ENCODE data around the gene TRIB2. TPM values are rescaled to one million over a fixed set of nuclear protein-coding genes. Genes with fewer than 3 reads are reported as not detected.
"Not testable (repeated sequence)": the region's sequence is repeated elsewhere in the genome, so short reads cannot be mapped to it uniquely, and the experiment has no call there.

TRIB2 gene
- 70.4 and 77.3 TPM in 2 replicates for total RNA-seq (2014; rRNA removed; shearing (Covaris generic))

DNA sequence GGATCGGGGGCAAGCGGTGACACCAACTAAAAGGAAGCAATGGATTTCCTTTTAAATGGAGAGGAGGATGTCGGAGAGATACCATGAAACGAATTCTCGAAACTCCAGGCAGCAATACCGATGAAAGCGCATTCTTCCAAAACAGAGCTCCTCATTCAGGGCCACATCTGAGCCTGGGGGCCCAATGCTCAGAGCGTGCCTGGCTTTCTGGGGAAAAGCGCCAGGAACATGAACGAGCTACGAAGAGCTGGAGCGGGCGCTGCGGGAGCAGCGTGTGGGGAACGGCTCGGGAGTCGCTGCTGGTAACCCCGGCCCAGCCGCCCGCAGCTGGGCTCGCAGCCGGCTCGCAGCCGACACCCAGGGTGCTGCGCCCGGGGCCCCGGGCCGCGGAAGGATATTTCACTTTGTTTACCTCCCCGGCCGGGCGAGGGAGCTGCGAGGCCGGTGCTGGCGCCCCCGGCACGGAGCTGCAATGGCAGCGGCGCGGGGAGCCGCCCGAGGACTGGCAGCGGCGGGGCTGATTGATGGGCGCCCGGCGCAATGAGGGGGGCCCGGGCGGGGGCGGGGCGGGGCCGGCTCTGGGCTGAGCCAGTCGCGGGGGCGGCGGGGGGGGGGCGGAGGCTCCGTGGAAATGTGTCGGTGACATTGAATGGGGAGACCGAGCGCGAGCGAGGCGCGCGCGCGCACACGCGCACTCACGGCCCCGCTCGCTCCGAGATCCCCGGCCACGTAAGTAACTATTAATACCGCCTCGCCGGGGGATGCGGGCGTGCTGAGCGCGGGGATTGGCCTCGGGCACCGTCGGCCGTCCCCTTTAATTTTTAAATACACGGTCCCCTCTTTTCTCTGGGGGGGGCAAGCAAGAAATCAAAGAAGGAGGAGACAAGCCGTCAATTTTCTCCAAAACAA lies at the start of gene TRIB2:
Gene TRIB2, plus strand, starts transcription at position 655 of the 909 bp plus-strand sequence. CDS start 1,372 bp downstream, outside the sequence.
- DNase-seq: peak; percentile 94
- H3K36me3 ChIP-seq (replicated peaks; ENCODE audit: control insufficient read depth, insufficient read depth, low read length): no peaks in the 10 kb centered on the region
- H3K27me3 ChIP-seq (ENCODE audit: control insufficient read depth, insufficient read depth, low read length): peaks cover 11% of the 10 kb centered on the region; the same call in 1 of the 2 replicates
- H3K4me3 ChIP-seq (ENCODE audit: insufficient read depth, low read depth, low read length): peak within 1 kb of the TSS; percentile 84

DNA sequence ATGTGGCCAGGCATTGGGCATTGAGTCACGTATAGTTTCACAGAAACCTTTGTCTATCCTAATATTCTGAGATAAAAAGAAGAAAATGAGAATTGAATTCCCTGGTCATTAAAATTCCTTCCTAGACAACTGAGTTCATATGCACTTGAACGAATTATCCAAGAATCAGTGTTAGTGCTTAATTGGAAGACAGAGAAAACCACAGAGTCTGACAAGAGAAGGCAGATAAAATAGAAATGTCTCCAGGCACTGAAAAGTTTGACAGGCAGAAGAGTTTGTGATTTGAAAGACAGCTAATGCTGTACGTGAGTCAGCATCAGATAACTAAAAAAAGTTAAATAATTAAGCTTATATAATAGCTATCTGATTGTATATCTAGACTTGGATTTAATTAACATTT lies 47.7 kb upstream of the TRIB2 start:
- no peak for DNase-seq
- Histone ChIP-seq H3K27me3 (ENCODE audit: control insufficient read depth, insufficient read depth, low read length) (no peaks in the 10 kb centered on the region), H3K4me3 (ENCODE audit: insufficient read depth, low read depth, low read length) (no peak overlapping the region), H3K36me3 (replicated peaks; ENCODE audit: control insufficient read depth, insufficient read depth, low read length) (no peaks in the 10 kb centered on the region)

DNA sequence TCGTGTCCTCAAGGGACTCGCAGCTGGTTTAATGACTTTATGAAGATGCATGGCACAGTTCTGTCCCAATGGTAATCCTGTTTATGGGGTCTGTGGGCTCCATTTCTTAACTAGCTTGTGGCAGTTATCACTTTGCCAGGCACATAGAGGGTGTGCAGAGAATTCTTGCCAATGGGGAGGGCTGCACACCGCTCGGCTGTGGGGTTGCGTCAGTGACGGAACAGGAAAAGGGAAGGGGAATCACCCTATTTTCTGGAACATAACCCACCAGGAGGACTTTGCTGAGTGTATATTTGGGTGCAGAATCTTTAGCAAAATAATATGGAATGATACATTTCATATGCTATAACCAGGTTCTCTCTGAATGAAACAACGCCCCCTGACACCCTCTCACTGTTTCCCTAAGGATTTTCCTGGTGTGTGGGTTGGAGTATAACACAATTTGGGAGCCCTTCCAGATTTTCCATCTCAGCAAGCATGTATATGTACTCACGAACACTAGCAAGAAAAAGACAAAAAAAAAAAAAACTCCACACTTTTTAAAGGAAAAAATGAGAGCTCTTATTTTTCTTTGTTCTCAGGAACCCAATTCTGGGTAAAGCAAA lies 43.9 kb upstream of the TRIB2 start:
- Histone ChIP-seq H3K4me3 (ENCODE audit: insufficient read depth, low read depth, low read length) (no peak overlapping the region), H3K36me3 (replicated peaks; ENCODE audit: control insufficient read depth, insufficient read depth, low read length) (no peaks in the 10 kb centered on the region), H3K27me3 (ENCODE audit: control insufficient read depth, insufficient read depth, low read length) (no peaks in the 10 kb centered on the region)
- DNase-seq: no peak

DNA sequence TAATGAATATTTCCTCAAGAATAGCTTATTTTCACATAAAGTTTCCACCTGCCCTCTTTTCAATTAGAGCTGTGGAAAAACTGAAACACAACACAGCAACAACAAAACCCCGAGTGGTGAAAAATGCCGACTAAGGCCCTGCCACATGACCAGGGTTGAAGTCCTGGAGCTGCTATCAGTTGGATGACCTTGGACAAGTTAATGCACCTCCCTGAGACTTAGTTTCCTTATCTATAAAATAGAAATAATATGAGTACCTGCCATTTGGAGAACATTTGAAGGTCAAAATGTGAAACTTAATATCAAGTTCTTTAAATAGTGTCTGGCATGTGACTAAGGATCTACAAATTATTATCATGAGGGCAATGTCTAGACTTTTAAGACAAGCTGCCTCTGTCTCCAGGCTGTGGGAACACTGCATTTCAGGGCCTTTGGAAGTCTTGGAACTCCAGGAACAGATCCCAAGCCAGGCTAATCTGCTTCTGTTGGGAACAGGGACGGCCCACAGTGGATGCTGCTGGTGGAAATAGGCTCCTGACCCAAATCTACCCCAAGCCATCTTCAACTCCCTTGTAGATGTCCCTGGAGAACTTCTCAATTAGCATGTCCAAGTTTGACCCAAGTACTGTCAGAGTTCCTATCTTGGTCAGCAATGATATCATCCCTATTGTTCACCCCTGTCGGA lies 42.0 kb upstream of the TRIB2 start:
- Histone ChIP-seq H3K36me3 (replicated peaks; ENCODE audit: control insufficient read depth, insufficient read depth, low read length) (no peaks in the 10 kb centered on the region), H3K27me3 (ENCODE audit: control insufficient read depth, insufficient read depth, low read length) (no peaks in the 10 kb centered on the region)

DNA sequence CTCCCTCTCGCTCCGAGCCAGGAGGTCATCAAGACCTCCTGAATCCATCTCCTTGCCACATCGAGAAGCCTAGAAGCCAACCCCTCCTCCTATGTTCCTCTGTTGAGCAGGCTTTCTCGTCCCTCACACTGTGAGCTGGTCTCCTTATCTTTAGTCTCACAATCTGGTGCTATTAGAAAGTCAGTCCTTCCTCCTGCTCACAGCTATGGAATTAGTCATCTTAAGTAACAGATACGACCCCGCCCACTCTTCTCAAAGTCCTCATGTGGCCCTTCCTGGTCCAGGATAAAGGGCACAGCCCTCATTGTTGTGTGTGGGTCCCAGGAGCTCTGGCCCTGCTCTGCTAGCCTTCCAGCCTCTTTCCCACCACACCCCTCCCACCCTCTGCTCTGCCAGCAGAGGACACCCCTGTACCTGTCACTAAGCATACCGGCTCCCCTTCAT lies 41.4 kb upstream of the TRIB2 start:
- Histone ChIP-seq H3K36me3 (replicated peaks; ENCODE audit: control insufficient read depth, insufficient read depth, low read length) (no peaks in the 10 kb centered on the region), H3K27me3 (ENCODE audit: control insufficient read depth, insufficient read depth, low read length) (no peaks in the 10 kb centered on the region), H3K4me3 (ENCODE audit: insufficient read depth, low read depth, low read length) (no peak overlapping the region)
- DNase-seq: no peak

More for the DNA sequence above, 42.0 kb upstream of the TRIB2 start:
- no peak overlapping the region for H3K4me3 ChIP-seq (ENCODE audit: insufficient read depth, low read depth, low read length)
- DNase-seq: no peak

DNA sequence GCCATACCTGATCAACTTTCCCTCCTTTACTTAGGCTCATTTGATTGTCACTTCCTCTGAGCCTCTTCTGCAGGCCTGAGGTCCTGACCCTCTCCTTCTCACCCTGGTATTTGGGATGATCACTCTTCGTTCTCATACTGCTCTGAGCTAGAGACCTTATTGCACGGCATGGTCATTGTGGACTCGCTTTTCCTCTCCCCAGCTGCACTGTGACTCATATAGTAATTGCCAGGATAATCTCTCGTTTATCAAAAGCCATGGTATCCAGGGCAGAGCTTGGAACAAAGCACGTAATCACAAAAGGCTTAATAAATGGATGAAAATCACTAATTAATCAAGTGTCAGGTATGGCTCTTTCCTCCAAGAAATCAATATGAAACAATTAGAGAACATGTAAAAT lies 40.9 kb upstream of the TRIB2 start:
- no peak for DNase-seq
- Histone ChIP-seq H3K36me3 (replicated peaks; ENCODE audit: control insufficient read depth, insufficient read depth, low read length) (no peaks in the 10 kb centered on the region), H3K4me3 (ENCODE audit: insufficient read depth, low read depth, low read length) (no peak overlapping the region), H3K27me3 (ENCODE audit: control insufficient read depth, insufficient read depth, low read length) (no peaks in the 10 kb centered on the region)

DNA sequence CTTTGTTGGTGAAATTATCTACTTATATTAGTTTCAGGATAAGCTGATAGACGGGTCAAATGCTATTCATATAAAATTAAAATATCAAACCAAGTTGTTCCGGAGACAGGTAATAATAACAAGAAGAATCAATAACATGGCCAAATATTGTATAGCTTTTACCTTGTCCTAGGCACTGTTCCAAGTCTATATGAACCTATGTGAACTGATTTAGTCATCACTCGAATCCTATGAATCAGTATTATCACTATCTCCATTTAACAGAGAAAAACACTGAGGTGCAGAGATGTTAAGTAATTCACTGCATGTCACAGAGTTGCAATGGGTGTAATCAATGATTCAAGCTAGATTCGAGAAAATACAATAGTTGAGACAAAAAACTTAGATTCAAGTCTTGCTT lies 40.0 kb upstream of the TRIB2 start:
- no peak for DNase-seq
- no peaks in the 10 kb centered on the region for H3K36me3 ChIP-seq (replicated peaks; ENCODE audit: control insufficient read depth, insufficient read depth, low read length)
- H3K27me3 ChIP-seq (ENCODE audit: control insufficient read depth, insufficient read depth, low read length): no peaks in the 10 kb centered on the region
- H3K4me3 ChIP-seq (ENCODE audit: insufficient read depth, low read depth, low read length): no peak overlapping the region

DNA sequence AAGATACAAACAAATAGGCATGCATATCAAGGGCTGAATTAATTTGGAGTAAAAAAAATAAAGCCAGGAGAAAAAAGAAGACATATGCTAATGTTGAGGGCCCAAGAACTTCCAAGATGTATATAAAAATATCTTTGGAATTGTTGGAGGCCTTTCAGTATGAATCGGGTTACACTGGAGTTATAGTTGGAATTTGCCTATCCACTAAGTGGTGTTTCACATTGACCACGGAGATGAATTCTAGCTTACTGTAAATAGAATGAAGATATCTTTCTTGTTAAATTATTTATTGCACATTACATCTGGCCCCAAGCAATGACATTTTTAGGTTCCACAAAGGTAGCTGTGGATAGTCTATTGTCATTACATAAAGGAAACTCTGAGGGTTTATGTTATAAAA lies 38.5 kb upstream of the TRIB2 start:
- no peaks in the 10 kb centered on the region for H3K27me3 ChIP-seq (ENCODE audit: control insufficient read depth, insufficient read depth, low read length)
- DNase-seq: no peak

DNA sequence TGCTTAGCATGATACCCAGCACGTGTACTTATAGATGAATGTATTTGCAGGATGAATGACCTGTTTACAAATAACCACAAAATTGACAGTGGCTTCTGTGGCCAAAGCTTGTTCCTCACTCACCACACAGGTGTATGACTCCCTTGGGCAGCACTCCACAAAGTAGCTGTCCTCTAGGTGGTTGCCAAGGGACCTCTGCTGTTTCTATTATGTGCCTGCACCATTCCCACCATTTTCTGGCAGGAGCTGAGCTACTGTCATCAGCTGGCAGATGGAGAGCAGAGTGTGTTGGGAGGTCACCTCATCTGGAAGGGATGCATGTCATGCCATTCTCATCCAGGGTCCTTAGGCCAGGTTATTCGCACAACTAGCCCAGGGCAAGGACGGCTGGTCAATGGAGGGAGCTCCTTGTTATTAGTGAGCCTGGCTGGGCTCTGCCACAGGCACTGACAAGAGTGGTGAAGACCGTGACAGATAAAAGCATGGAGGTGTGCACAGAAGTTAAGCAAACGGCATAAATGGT lies 37.1 kb upstream of the TRIB2 start:
- Histone ChIP-seq H3K36me3 (replicated peaks; ENCODE audit: control insufficient read depth, insufficient read depth, low read length) (no peaks in the 10 kb centered on the region), H3K4me3 (ENCODE audit: insufficient read depth, low read depth, low read length) (no peak overlapping the region), H3K27me3 (ENCODE audit: control insufficient read depth, insufficient read depth, low read length) (no peaks in the 10 kb centered on the region)
- no peak for DNase-seq

More for the DNA sequence above, 38.5 kb upstream of the TRIB2 start:
- Histone ChIP-seq H3K36me3 (replicated peaks; ENCODE audit: control insufficient read depth, insufficient read depth, low read length) (no peaks in the 10 kb centered on the region), H3K4me3 (ENCODE audit: insufficient read depth, low read depth, low read length) (no peak overlapping the region)

DNA sequence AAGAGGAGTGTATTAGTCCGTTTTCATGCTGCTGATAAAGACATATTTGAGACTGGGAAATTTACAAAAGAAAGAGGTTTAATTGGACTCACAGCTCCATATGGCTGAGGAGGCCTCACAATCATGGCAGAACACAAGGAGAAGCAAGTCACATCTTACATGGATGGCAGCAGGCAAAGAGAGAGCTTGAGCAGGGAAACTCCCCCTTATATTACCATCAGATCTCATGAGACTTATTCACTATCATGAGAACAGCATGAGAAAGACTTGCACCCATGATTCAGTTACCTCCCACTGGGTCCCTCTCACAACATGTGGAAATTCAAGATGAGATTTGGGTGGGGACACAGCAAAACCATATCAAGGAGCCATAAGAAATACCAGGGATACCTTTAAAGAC lies 36.6 kb upstream of the TRIB2 start:
- DNase-seq; H3K36me3 ChIP-seq (replicated peaks; ENCODE audit: control insufficient read depth, insufficient read depth, low read length); H3K4me3 ChIP-seq (ENCODE audit: insufficient read depth, low read depth, low read length); H3K27me3 ChIP-seq (ENCODE audit: control insufficient read depth, insufficient read depth, low read length): not testable (repeated sequence)

DNA sequence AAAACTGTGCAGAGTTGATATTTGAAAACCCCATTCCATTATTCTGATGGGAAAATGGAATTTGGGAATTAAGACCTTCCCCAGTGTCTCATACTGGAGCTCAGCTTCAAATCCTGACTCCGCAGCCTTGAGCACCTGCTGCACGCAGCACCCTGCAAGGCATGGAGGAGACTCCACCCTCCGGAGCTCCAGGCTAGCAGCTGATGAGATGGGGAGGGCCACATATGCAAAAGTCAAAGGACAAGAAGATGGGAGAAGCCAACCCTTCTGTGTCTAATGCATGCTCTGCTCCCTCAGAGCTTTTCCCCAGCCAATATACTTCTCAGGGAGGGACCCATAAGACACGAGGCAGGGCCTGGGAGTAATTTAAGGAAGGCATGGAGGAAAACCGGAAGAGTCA lies 34.7 kb upstream of the TRIB2 start:
- no peak overlapping the region for H3K4me3 ChIP-seq (ENCODE audit: insufficient read depth, low read depth, low read length)
- DNase-seq: no peak

DNA sequence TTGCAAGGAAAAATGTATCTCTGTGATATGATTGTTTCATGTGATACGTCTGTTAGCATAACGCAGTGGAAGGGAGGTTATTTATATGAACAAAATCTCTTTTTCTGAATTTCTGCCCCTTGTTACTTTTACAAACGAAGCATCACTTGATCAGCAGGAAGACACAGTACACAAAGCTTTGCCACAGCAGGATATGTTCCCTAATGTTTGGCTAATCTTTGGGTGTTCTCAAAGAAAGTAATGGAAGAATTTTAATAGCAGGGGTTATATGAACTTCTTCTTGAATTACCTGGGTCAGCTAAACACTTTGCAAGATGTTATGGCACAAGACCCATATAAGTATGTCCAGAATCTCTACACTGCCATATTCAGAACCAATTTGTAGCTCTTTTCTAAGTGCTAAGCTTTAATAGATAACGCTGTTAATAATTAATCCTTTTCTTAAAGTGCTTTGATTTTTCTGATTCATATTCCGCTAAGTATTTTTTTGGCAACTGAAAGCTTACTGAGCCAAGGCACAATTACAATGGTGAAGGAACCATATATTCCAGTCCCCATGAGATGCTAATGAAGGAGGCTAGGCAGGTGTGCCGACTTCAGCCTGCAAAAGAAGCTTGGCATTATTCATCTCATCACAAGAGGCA lies 33.2 kb upstream of the TRIB2 start:
- no peak for DNase-seq
- H3K27me3 ChIP-seq (ENCODE audit: control insufficient read depth, insufficient read depth, low read length): no peaks in the 10 kb centered on the region; the same call in 1 of the 2 replicates
- H3K4me3 ChIP-seq (ENCODE audit: insufficient read depth, low read depth, low read length): no peak overlapping the region
- H3K36me3 ChIP-seq (replicated peaks; ENCODE audit: control insufficient read depth, insufficient read depth, low read length): no peaks in the 10 kb centered on the region

More for the DNA sequence above, 34.7 kb upstream of the TRIB2 start:
- Histone ChIP-seq H3K27me3 (ENCODE audit: control insufficient read depth, insufficient read depth, low read length) (no peaks in the 10 kb centered on the region; the same call in 1 of the 2 replicates), H3K36me3 (replicated peaks; ENCODE audit: control insufficient read depth, insufficient read depth, low read length) (no peaks in the 10 kb centered on the region)

DNA sequence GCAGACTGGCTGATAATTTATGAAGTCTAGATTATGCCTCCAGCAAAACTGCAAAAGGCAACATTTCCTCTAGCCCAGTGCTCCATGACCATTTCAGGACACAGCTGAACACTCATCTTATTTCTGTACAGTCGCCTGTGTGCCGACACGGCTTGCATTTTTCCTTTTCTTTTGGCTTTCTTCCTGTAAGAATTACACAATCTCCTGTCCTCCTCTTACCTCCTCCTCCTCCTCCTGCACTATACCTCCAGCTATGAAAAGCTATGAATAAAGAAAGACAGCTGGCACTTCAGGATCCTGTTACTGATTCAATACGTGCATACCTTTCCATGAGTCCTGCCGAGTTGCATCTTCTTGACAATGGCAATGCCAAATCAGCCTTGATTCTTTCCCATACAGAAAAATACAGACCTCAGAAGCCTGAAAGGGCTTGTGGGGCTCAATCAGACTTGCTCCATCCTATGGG lies 32.2 kb upstream of the TRIB2 start:
- no peaks in the 10 kb centered on the region for H3K36me3 ChIP-seq (replicated peaks; ENCODE audit: control insufficient read depth, insufficient read depth, low read length)
- no peak overlapping the region for H3K4me3 ChIP-seq (ENCODE audit: insufficient read depth, low read depth, low read length)
- no peaks in the 10 kb centered on the region; the same call in 1 of the 2 replicates for H3K27me3 ChIP-seq (ENCODE audit: control insufficient read depth, insufficient read depth, low read length)
- DNase-seq: peak; percentile 14

DNA sequence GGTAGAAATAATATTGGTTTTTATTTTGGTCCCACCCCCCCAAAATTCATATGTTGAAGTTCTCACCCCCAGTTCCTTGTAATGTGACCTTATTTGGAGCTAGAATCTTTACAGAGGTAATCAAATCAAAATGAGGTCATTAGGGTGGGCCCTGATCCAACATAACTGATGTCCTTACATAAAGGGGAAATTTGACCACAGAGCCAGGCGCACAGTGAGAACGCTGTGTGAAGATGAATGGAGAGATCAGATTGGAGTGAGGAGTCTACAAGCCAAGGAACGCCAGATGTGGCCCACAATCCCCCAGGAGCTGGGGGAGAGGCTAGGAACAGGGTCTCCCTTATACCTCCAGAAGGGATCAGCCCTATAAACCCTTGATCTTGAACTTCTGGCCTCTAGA lies 31.6 kb upstream of the TRIB2 start:
- no peaks in the 10 kb centered on the region for H3K36me3 ChIP-seq (replicated peaks; ENCODE audit: control insufficient read depth, insufficient read depth, low read length)
- no peak for DNase-seq
- no peaks in the 10 kb centered on the region; the same call in 1 of the 2 replicates for H3K27me3 ChIP-seq (ENCODE audit: control insufficient read depth, insufficient read depth, low read length)
- H3K4me3 ChIP-seq (ENCODE audit: insufficient read depth, low read depth, low read length): no peak overlapping the region
